ENCODE data around the gene OAS2. TPM values are rescaled to one million over a fixed set of nuclear protein-coding genes. Genes with fewer than 3 reads are reported as not detected.
A peak's percentile ranks its signal among the peaks of the same experiment; 100 is the strongest.

OAS2 gene
- total RNA-seq, 2 experiments from 2014 or later: 140 to 148 TPM

- H3K27me3 Mint-ChIP-seq: no peaks in the 10 kb centered on the region
- CTCF ChIA-PET: interaction anchor here (1.0 to 8.6 kb wide), 2 partner anchors 11 to 28 kb away, joined by 3 to 73 read pairs; no protein-coding TSS in a partner anchor
- intact Hi-C loops (cut with micrococcal nuclease): no loop called here
- H3K4me1 Mint-ChIP-seq (ENCODE audit: low read depth): no peaks in the 10 kb centered on the region
- H3K4me3 Mint-ChIP-seq: no peak overlapping the region
- no peak for DNase-seq
- POLR2A ChIA-PET: no interaction called here
- H3K9me3 Mint-ChIP-seq: no peaks in the 10 kb centered on the region
- no peak overlapping the region for H3K27ac Mint-ChIP-seq
- H3K36me3 Mint-ChIP-seq: peaks cover 81% of the 10 kb centered on the region
These were observed 25.3 kb downstream of the OAS2 start for GRCh38 chr12:113003636-113004035.

DNA sequence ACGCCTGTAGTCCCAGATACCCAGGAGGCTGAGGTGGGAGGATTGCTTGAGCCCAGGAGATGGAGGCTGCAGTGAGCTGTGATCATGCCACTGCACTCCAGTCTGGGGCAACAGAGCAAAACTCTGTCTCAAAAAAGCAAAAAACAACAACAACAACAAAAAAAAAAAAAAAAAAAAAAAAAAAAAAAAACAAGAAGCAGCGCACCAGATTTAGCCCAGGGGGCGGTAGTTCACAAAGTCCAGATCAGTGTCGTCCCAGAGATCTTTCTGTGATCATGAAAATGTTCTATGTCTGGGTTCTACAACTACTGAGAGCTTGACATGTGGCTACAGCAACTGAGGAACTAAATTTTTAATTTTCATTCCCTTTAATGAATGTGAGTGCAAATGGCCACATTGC, 27.4 kb downstream of the OAS2 start:
- no peak overlapping the region for H3K4me3 Mint-ChIP-seq
- no peaks in the 10 kb centered on the region for H3K27me3 Mint-ChIP-seq
- H3K9me3 Mint-ChIP-seq: peaks cover 6% of the 10 kb centered on the region
- intact Hi-C loops (cut with micrococcal nuclease): no loop called here
- no peak overlapping the region for H3K27ac Mint-ChIP-seq
- peaks cover 82% of the 10 kb centered on the region for H3K36me3 Mint-ChIP-seq
- ChIA-PET POLR2A (no interaction called here), CTCF (interaction anchor here (1.4 to 8.6 kb wide), 2 partner anchors 13 to 23 kb away, joined by 4 to 73 read pairs; no protein-coding TSS in a partner anchor)
- no peak for DNase-seq
- no peaks in the 10 kb centered on the region for H3K4me1 Mint-ChIP-seq (ENCODE audit: low read depth)

DNA sequence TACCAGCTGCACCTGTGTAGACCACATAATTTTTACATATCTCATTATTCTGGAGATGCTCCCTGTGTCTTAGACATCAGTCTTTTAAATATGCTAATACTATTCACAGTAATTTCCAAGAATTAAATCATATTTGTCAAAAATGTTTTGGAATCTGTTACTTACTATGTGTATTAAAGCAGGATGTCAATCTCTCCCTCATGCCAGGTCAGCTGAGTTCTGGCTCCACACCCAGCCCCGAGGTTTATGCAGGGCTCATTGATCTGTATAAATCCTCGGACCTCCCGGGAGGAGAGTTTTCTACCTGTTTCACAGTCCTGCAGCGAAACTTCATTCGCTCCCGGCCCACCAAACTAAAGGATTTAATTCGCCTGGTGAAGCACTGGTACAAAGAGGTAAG, 27.9 kb downstream of the OAS2 start:
- intact Hi-C loops (cut with micrococcal nuclease): no loop called here
- Mint-ChIP-seq H3K27me3 (no peaks in the 10 kb centered on the region), H3K9me3 (peaks cover 9% of the 10 kb centered on the region), H3K4me3 (no peak overlapping the region), H3K4me1 (ENCODE audit: low read depth) (no peaks in the 10 kb centered on the region), H3K27ac (no peak overlapping the region), H3K36me3 (peaks cover 83% of the 10 kb centered on the region)
- no peak for DNase-seq
- ChIA-PET CTCF (interaction anchor here (1.2 to 8.6 kb wide), 3 partner anchors 13 to 106 kb away, joined by 6 to 73 read pairs (median 7); no protein-coding TSS in a partner anchor), POLR2A (no interaction called here)

- Mint-ChIP-seq H3K27ac (no peak overlapping the region), H3K36me3 (peaks cover 85% of the 10 kb centered on the region), H3K27me3 (no peaks in the 10 kb centered on the region), H3K4me3 (no peak overlapping the region), H3K4me1 (ENCODE audit: low read depth) (no peaks in the 10 kb centered on the region), H3K9me3 (peaks cover 9% of the 10 kb centered on the region)
- intact Hi-C loops (cut with micrococcal nuclease): no loop called here
- DNase-seq: no peak
- ChIA-PET CTCF (interaction anchor here (1.2 to 8.6 kb wide), 3 partner anchors 14 to 106 kb away, joined by 6 to 73 read pairs (median 7); no protein-coding TSS in a partner anchor), POLR2A (no interaction called here)
These were observed 28.3 kb downstream of the OAS2 start for GRCh38 chr12:113006641-113007040.

GRCh38 chr12:113007166-113007565, 28.8 kb downstream of the OAS2 start:
- Mint-ChIP-seq H3K27ac (no peak overlapping the region), H3K9me3 (peaks cover 9% of the 10 kb centered on the region), H3K4me1 (ENCODE audit: low read depth) (no peaks in the 10 kb centered on the region), H3K4me3 (no peak overlapping the region), H3K36me3 (peaks cover 87% of the 10 kb centered on the region), H3K27me3 (no peaks in the 10 kb centered on the region)
- POLR2A ChIA-PET: no interaction called here
- CTCF ChIA-PET: interaction anchor here (1.2 to 8.6 kb wide), 4 partner anchors 14 to 166 kb away, joined by 6 to 73 read pairs (median 6); no protein-coding TSS in a partner anchor
- DNase-seq: no peak
- intact Hi-C loops (cut with micrococcal nuclease): no loop called here

DNA sequence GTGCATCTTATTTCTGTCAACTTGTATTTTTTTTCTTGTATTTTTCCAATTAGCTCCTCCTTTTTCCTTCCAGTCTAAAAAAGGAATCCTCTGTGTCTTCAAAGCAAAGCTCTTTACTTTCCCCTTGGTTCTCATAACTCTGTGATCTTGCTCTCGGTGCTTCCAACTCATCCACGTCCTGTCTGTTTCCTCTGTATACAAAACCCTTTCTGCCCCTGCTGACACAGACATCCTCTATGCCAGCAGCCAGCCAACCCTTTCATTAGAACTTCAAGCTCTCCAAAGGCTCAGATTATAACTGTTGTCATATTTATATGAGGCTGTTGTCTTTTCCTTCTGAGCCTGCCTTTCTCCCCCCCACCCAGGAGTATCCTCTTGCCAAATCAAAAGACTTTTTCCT, 32.4 kb downstream of the OAS2 start:
- no peaks in the 10 kb centered on the region for H3K4me1 Mint-ChIP-seq (ENCODE audit: low read depth)
- no peak for DNase-seq
- peaks cover 59% of the 10 kb centered on the region for H3K36me3 Mint-ChIP-seq
- peaks cover 9% of the 10 kb centered on the region for H3K9me3 Mint-ChIP-seq
- ChIA-PET POLR2A (no interaction called here), CTCF (interaction anchor here (8.6 kb wide), 1 partner anchor 18 kb away, joined by 73 read pairs; no protein-coding TSS in a partner anchor)
- no peak overlapping the region for H3K4me3 Mint-ChIP-seq
- no peaks in the 10 kb centered on the region for H3K27me3 Mint-ChIP-seq
- H3K27ac Mint-ChIP-seq: no peak overlapping the region
- intact Hi-C loops (cut with micrococcal nuclease): no loop called here

GRCh38 chr12:113014565-113014964, 36.2 kb downstream of the OAS2 start:
- DNase-seq: no peak
- H3K4me3 Mint-ChIP-seq: no peak overlapping the region
- no peaks in the 10 kb centered on the region for H3K27me3 Mint-ChIP-seq
- H3K4me1 Mint-ChIP-seq (ENCODE audit: low read depth): no peaks in the 10 kb centered on the region
- intact Hi-C loops (cut with micrococcal nuclease): no loop called here
- peaks cover 23% of the 10 kb centered on the region for H3K36me3 Mint-ChIP-seq
- ChIA-PET CTCF (interaction anchor here (2.9 kb wide), 1 partner anchor 21 kb away, joined by 7 read pairs; no protein-coding TSS in a partner anchor), POLR2A (no interaction called here)
- H3K27ac Mint-ChIP-seq: no peak overlapping the region
- peaks cover 9% of the 10 kb centered on the region for H3K9me3 Mint-ChIP-seq

DNA sequence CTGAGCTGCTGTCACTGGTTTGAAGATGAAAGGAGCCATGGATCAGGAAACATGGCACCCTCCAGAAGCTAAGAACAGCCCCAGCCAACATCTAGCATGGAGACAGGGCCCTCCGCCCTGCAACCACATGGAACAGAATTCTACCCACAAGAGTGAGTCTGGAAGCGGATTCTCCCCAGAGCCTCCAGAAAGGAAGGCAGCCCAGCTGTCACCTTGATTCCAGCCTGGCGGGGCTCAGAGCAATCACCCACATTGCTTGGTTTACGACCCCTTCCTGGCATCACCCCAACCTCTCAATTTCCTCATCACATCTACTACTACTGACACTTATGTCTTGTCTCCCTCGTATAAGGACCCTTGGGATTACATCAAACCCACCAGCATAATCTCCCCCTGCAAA, 38.5 kb downstream of the OAS2 start:
- Mint-ChIP-seq H3K27me3 (no peaks in the 10 kb centered on the region), H3K36me3 (peaks cover under 1% of the 10 kb centered on the region), H3K4me3 (no peak overlapping the region), H3K9me3 (no peaks in the 10 kb centered on the region), H3K27ac (no peak overlapping the region), H3K4me1 (ENCODE audit: low read depth) (no peaks in the 10 kb centered on the region)
- ChIA-PET CTCF (interaction anchor here (1.3 kb wide), 1 partner anchor 13 kb away, joined by 3 read pairs; no protein-coding TSS in a partner anchor), POLR2A (no interaction called here)
- intact Hi-C loops (cut with micrococcal nuclease): no loop called here
- no peak for DNase-seq

DNA sequence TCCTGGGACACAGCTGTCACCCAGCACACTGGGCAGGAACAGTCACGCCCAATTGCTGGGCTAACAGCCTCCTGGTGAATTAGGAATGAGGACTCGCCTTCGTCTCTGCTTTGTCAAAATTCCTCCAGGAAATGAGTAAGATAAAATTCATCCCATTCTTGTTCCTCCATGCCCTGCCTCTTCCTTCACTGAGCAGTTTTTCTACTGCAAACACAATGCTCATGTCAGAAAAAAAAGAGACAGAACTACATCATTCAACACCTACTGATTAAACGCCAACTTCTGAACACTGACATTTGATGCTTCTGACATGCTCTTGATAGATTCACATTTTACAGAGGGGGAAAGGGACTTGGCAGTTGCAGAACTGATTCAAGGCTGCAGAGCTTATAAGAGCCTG, 40.7 kb downstream of the OAS2 start:
- H3K4me3 Mint-ChIP-seq: no peak overlapping the region
- CTCF ChIA-PET: no interaction called here
- H3K4me1 Mint-ChIP-seq (ENCODE audit: low read depth): peaks cover 8% of the 10 kb centered on the region
- H3K27ac Mint-ChIP-seq: no peak overlapping the region
- POLR2A ChIA-PET: no interaction called here
- no peaks in the 10 kb centered on the region for H3K27me3 Mint-ChIP-seq
- DNase-seq: no peak
- intact Hi-C loops (cut with micrococcal nuclease): no loop called here
- H3K9me3 Mint-ChIP-seq: no peaks in the 10 kb centered on the region
- no peaks in the 10 kb centered on the region for H3K36me3 Mint-ChIP-seq

GRCh38 chr12:113021500-113021899, 43.2 kb downstream of the OAS2 start:
- Mint-ChIP-seq H3K4me1 (ENCODE audit: low read depth) (peaks cover 8% of the 10 kb centered on the region), H3K4me3 (no peak overlapping the region), H3K27me3 (no peaks in the 10 kb centered on the region), H3K27ac (no peak overlapping the region), H3K9me3 (no peaks in the 10 kb centered on the region), H3K36me3 (no peaks in the 10 kb centered on the region)
- DNase-seq: no peak
- CTCF ChIA-PET: interaction anchor here (0.6 to 4.7 kb wide), 4 partner anchors 9 to 176 kb away, joined by 3 to 27 read pairs (median 6); no protein-coding TSS in a partner anchor
- intact Hi-C loops (cut with micrococcal nuclease): no loop called here
- POLR2A ChIA-PET: no interaction called here

GRCh38 chr12:113022563-113023297, 44.4 kb downstream of the OAS2 start:
- Mint-ChIP-seq H3K4me3 (no peak overlapping the region), H3K36me3 (no peaks in the 10 kb centered on the region), H3K9me3 (no peaks in the 10 kb centered on the region), H3K4me1 (ENCODE audit: low read depth) (peaks cover 8% of the 10 kb centered on the region), H3K27me3 (no peaks in the 10 kb centered on the region), H3K27ac (peak overlapping the region; percentile 4)
- DNase-seq: no peak
- intact Hi-C loops (cut with micrococcal nuclease): no loop called here
- CTCF ChIA-PET: interaction anchor here (2.4 to 4.7 kb wide), 2 partner anchors 26 to 30 kb away, joined by 7 to 27 read pairs; no protein-coding TSS in a partner anchor
- POLR2A ChIA-PET: no interaction called here

GRCh38 chr12:113027726-113028125, 49.4 kb downstream of the OAS2 start:
- Mint-ChIP-seq H3K27ac (no peak overlapping the region), H3K36me3 (no peaks in the 10 kb centered on the region), H3K27me3 (no peaks in the 10 kb centered on the region), H3K4me1 (ENCODE audit: low read depth) (peaks cover 4% of the 10 kb centered on the region), H3K4me3 (no peak overlapping the region), H3K9me3 (no peaks in the 10 kb centered on the region)
- no peak for DNase-seq
- ChIA-PET CTCF (interaction anchor here (1.1 kb wide), 1 partner anchor 35 kb away, joined by 4 read pairs; no protein-coding TSS in a partner anchor), POLR2A (no interaction called here)
- intact Hi-C loops (cut with micrococcal nuclease): no loop called here
